Left colon (tissue), 2 donors: ENCODE measurements around the gene PTPRS. TPM values are rescaled to one million over a fixed set of nuclear protein-coding genes. Genes with fewer than 3 reads are reported as not detected.
A peak's percentile ranks its signal among the peaks of the same experiment; 100 is the strongest.
"Not testable (repeated sequence)": the region's sequence is repeated elsewhere in the genome, so short reads cannot be mapped to it uniquely, and the experiment has no call there.

Experiments
- ATAC-seq: fragments of 200-7000 bp; cut with Tn5 transposase; one replicate; pipeline ENCODE4 v1.9.1; 2020; ENCODE audit warnings: mild to moderate bottlenecking, moderate library complexity
- DNase-seq, 2 donors: peaks; one replicate each; pipeline ENCODE4 v3.0.0-alpha.2; 2020
- intact Hi-C, 2 donors: fragments of 100-400 bp; cut with DNase I in 1 of 2; cut with micrococcal nuclease in 1 of 2; formaldehyde crosslinking; loops; one replicate each; pipeline versions ENCODE4 v1.11.2 to v1.14.0; 2022; cut with DNase I, micrococcal nuclease
- long read RNA-seq: library from polyadenylated mRNA; unstranded; transcript quantifications from one replicate; pipeline ENCODE4 v2.0.0, GENCODE V29; 2021
- total RNA-seq, 2 donors: library from RNA; stranded (reverse); fragmentation: NEBNext Ultra II Directional; extraction: Animal tissue kit (Norgen Biotek cat#: 25700); gene quantifications; one replicate each; pipeline ENCODE4 v1.2.1, GENCODE V29; 2021
- donor health status: DM: no; HTN: no; CAD: no.
- donor health status: DM: yes; HTN: yes; CAD: no.

The PTPRS gene
- total RNA-seq, result 10 to 100 TPM; 11.8 to 27.6 TPM
- long read RNA-seq, partial matches to known transcripts, result 1 of 1 reads
- long read RNA-seq, other reads (novel, unspliced or antisense), result 0 of 1 reads

DNA sequence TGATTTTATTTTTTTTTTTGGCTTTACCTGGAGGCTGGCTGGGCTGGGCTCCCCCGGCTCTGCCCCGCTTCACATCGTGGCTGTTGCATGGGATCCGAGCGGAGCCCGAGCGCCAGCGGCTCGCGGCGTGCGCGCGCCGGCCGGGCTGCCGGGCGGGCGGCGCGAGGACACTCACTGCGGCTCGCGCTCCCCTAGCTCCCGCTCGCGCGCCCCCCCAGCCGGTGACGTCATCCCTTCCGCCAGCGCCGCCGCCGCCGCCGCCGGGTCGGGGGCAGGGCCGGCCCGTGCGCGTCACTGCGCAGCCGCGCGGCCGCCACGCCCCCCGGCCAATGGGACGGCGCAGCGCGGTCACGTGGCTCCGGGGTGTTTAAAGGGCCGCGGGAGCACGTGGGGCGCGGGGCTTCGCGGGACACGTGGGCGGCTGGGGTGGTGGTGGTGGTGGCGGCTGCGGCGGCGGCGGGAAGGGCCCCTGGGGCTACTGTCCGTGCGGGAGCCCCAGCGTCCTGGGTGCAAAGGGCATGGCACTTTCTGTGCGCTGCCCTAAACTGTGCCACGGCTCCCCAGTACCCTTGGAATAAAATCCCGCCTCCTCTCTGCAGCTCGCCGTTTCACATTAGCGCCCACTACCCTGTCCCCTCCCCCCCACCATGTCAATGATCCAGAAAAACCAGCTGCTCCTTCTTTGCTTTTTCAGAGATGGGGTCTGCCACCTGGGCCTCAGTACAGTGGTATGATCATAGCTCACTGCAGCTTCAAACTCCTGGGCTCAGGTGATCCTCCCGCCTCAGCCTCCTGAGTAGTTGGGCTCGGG lies at the start of gene PTPRS:
PTPRS (minus strand) TSS at position 176 of the 811 bp plus-strand sequence. CDS start 54,672 bp downstream, outside the sequence.
- ATAC-seq (peak; percentile 83), DNase-seq (peak; percentile 59 to 76)
- intact Hi-C loops, result no loop called here

DNA sequence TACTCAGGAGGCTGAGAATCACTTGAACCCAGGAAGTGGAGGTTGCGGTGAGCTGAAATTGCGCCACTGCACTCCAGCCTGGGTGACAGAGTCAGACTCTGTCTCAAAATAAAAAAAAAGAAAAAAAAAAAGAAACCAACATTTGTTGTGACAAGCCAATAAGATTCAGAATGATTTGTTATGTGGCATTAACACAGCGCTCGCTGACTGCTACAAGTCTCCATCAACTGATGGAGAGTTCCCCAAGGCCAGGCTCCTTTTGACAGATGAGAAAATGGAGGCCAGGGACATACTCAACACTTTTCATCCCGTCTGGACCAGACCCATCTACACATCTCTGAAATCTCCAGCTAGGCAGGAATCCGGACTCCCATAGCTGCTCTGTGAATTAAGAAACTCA lies 48.7 kb upstream of the PTPRS start:
- DNase-seq, result no peak
- intact Hi-C loops, result no loop called here
- no peak for ATAC-seq

DNA sequence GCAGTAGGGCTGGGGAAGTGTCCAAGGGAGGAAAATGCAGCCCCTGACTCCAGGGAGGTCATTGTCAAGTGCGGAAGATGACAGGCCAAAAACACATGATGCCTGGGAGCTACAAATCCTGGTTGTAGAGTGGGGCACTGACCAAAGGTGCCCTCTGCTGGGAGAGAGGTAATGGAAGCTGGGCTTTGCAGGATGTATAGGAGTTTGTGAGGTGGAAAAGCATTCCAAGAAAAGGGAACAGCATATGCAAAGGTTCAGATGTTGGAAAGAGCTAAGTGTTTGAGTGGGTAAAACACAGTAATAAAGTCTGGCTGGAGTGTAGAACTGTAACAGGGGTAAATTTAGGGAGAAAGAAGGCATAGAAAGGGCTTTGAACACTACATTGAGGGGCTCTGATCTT lies 46.9 kb upstream of the PTPRS start:
- intact Hi-C loops, result no loop called here
- DNase-seq (no peak), ATAC-seq (no peak)

DNA sequence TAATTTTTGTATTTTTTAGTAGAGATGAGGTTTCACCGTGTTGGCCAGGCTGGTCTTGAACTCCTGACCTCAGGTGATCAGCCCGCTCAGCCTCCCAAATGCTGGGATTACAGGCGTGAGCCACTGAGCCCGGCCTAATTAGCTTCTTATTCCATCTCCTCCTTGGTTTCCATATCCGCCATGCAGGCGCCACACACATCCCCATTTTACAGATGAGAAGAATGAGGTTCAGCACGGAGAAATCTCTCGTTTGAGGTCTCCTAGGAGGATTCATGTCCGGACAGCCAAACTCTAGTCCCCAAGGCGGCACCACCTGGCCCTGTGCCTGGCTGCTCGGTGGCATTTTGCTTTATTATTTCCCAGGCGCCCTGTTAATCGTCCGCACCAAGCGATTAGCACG lies 46.2 kb upstream of the PTPRS start:
- DNase-seq, result no peak
- intact Hi-C loops, result no loop called here
- ATAC-seq, result no peak

DNA sequence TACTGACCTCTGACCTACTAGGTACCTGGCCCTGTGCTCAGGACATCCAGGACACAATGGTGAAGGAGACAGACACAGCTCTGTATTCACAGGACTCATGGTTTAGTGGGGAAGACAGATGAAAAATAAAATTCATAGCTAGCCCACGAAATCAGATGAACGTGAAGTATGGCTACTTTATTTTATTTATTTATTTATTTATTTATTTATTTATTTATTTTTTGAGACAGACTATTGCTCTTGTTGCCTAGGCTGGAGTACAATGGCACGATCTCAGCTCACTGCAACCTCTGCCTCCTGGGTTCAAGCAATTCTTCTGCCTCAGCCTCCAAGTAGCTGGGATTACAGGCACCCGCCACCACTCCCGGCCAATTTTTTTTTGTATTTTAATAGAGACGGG lies 40.6 kb upstream of the PTPRS start:
- DNase-seq, intact Hi-C loops, ATAC-seq: not testable (repeated sequence)

DNA sequence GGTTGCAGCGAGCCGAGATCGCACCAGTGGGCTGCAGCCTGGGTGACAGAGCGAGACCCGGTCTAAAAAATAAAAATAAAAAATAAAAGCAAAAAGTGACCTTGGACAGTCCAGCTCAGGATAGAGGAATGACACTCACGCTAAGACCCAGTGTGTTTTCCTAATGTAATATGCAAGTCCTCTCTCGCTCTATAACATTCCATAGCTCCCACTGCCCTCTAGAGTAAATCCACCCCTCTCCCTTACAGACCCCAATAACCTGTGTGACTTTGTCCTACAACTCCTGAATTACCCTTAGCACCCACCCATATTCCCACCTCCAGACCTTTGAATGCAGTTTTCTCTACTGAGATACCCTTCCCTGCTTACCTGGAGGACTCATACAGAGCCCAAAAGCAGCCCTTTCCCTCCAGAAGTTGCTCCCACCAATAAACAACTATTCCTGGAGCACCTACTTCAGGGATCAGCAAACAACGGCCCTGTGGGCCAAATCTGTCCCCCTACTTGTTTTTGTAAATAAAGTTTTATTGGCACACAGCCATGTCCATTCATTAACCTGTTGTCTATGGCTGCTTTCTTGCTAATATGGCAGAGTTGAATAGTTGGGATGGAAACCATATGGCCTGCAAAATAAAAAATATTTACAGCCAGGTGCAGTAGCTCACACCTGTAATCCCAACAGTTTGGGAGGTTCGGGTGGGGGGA lies 39.8 kb upstream of the PTPRS start:
- no peak for DNase-seq
- intact Hi-C loops, result no loop called here
- ATAC-seq, result no peak

DNA sequence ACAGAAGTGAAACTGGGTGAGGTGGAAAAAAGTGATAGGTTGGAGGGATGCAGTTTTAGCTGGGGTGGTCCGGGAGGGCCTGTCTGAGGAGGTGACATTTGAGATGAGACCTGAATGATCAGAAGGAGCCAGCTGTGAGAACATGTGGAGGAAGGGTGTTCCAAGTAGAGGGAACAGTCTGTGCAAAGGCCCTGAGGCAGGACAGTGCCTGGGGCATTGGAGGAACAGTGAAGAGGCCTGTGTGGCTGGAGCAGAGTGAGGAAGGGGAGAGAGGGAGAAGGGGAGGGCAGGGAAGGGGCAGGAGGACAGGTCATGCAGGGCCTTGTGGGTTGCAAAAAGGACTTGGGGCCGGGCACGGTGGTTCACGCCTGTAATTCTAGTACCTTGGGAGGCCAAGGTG lies 36.3 kb upstream of the PTPRS start:
- DNase-seq, result no peak
- no peak for ATAC-seq

DNA sequence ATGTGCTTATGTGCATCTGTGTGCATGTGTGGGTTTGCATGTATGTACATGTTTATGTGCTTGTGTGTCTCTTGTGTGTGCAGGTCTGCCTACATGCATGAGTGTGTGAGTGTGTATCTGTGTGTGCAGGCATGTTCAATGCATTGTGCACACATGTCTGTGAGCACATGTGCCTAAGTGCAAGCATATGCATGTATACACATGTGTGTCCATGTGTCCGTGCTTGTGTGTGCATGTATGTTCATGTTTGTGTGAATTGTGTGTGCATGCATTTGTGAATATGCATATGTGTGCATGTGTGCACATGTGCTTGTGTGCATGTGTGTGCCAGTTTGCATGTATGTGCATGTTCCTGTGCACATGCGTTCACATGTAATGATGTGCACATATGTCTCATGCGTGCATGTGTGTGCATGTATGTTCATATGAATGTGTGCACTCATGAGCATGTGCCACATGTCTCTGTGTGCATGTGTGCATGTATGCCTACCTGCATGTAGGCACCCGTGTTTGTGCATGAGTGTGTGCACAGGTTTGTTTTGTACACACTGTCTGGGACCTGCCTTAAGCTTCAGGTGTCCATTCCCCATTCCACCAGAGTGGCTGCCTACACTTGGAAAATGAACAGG lies 32.1 kb upstream of the PTPRS start:
- intact Hi-C loops, result no loop called here
- DNase-seq, result no peak
- no peak for ATAC-seq

More for the DNA sequence above, 36.3 kb upstream of the PTPRS start:
- intact Hi-C loops, result no loop called here

DNA sequence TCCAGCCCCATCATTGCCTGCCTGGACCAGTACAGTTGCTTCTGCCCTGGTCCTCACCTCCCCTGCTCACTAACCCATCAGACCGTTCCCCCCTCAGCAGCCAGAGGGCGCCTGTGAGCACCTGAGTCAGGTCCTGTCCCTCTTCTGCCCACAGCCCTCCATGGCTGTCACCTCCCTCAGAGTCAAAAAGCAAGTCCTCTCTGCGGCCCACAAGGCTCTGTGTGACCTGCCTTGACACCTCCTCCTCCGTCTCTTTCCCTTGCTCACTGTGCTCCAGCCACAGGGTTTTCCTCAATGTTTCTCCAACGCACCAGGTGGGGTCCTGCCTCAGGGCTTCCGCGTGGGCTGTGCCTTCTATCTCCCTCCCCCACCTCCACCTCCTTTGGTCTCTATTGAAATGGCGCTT lies 29.4 kb upstream of the PTPRS start:
- peak in 1 of 2 donors; percentile 49 for DNase-seq
- intact Hi-C loops, result no loop called here
- no peak for ATAC-seq

GRCh38 chr19:5369304-5369703 lies 28.7 kb upstream of the PTPRS start:
- DNase-seq (no peak), ATAC-seq (no peak)
- intact Hi-C loops, result no loop called here

DNA sequence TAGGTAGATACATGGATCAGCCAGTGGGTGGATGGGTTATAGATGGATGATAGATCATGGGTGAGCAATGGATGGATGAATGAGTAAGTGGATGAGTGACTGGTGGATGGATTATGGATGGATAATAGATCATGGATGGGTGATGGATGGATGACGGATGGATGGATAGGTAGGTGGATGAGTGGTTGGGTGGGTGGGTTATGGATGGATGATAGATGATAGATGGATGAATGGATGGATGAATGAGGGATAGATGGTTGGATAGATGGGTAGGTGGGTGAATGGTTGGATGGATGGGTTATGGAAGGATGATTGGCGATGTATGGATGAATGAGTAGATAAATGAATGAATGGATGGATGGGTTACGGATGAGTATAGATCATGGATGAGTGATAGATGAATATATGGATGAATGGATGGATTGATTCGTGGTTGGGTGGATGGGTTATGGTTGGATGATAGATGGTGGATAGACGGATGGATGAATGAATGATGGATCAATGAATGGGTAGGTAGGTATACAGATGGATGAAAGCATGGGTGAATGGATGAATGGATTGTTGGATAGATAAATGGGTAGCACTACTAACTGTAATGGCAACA lies 27.0 kb upstream of the PTPRS start:
- intact Hi-C loops, result no loop called here
- ATAC-seq (no peak), DNase-seq (no peak)

- DNase-seq, result no peak
- no peak for ATAC-seq
- intact Hi-C loops, result no loop called here
Measured at GRCh38 chr19:5365905-5366304, 25.3 kb upstream of the PTPRS start.

- DNase-seq, result no peak
- intact Hi-C loops, result no loop called here
- ATAC-seq, result no peak
Measured at GRCh38 chr19:5364674-5365073, 24.1 kb upstream of the PTPRS start.

- DNase-seq, ATAC-seq, intact Hi-C loops: not testable (repeated sequence)
Measured at GRCh38 chr19:5361839-5362238, 21.2 kb upstream of the PTPRS start.

GRCh38 chr19:5361407-5361806 lies 20.8 kb upstream of the PTPRS start:
- intact Hi-C loops, result no loop called here
- no peak for DNase-seq
- no peak for ATAC-seq

GRCh38 chr19:5360003-5360780 lies 19.6 kb upstream of the PTPRS start:
- ATAC-seq (no peak), DNase-seq (no peak)
- intact Hi-C loops, result no loop called here

GRCh38 chr19:5358173-5358800 lies 17.7 kb upstream of the PTPRS start:
- ATAC-seq (no peak), DNase-seq (no peak)
- intact Hi-C loops, result no loop called here

- intact Hi-C loops, result no loop called here
- DNase-seq, result no peak
- ATAC-seq, result no peak
Measured at GRCh38 chr19:5357584-5357983, 17.0 kb upstream of the PTPRS start.
